GM23338 (cell line): Measurements from ENCODE around the gene IVL. TPM values are rescaled to one million over a fixed set of nuclear protein-coding genes. Genes with fewer than 3 reads are reported as not detected.

Experiments
- ATAC-seq: fragments of 200-7000 bp; cut with Tn5 transposase; 3 replicates; pipeline ENCODE4 v1.9.1; 2020
- DNase-seq: peaks from one replicate; pipeline ENCODE4 v3.0.0-alpha.2; 2015; ENCODE audit warnings: low spot score
- H2AFZ ChIP-seq: fragments of 200-600 bp; sonication (generic); 2 replicates; pipeline ENCODE4 v1.8.0; 2016; ENCODE audit warnings: antibody characterized with exemption, mild to moderate bottlenecking, moderate library complexity
- H3F3A ChIP-seq: fragments of 200-600 bp; sonication (generic); replicated peaks from 2 replicates; pipeline ENCODE4 v1.8.0; 2017; ENCODE audit warnings: antibody characterized with exemption, mixed run types, low read depth
- H3K27ac ChIP-seq: fragments of 200-600 bp; sonication (generic); 2 replicates; pipeline ENCODE4 v1.6.1; 2016; ENCODE audit warnings: low read depth
- H3K27me3 ChIP-seq: fragments of 200-600 bp; sonication (generic); 2 replicates; pipeline ENCODE4 v1.8.0; 2016; ENCODE audit warnings: mild to moderate bottlenecking, mixed run types, moderate library complexity; ENCODE audit not compliant: insufficient read depth
- H3K36me3 ChIP-seq: fragments of 200-600 bp; sonication (generic); 2 replicates; pipeline ENCODE4 v1.8.0; 2016; ENCODE audit warnings: mild to moderate bottlenecking; ENCODE audit not compliant: insufficient read depth
- H3K4me1 ChIP-seq: fragments of 200-600 bp; sonication (generic); 2 replicates; pipeline ENCODE4 v1.8.0; 2016; ENCODE audit warnings: mild to moderate bottlenecking, moderate library complexity; ENCODE audit not compliant: insufficient read depth
- H3K4me2 ChIP-seq: fragments of 200-600 bp; sonication (generic); 2 replicates; pipeline ENCODE4 v1.7.1; 2017; ENCODE audit warnings: mixed run types
- H3K4me3 ChIP-seq: fragments of 200-600 bp; sonication (generic); 2 replicates; pipeline ENCODE4 v1.6.1; 2016; ENCODE audit warnings: mixed run types
- H3K79me2 ChIP-seq: fragments of 200-600 bp; sonication (generic); replicated peaks from 2 replicates; pipeline ENCODE4 v1.8.0; 2017; ENCODE audit warnings: mild to moderate bottlenecking; ENCODE audit not compliant: insufficient read depth
- H3K9me2 ChIP-seq: fragments of 200-600 bp; sonication (generic); 2 replicates; pipeline ENCODE4 v1.8.0; 2017; ENCODE audit not compliant: insufficient read depth
- H4K20me1 ChIP-seq: fragments of 200-600 bp; sonication (generic); replicated peaks from 2 replicates; pipeline ENCODE4 v1.8.0; 2017; ENCODE audit warnings: mild to moderate bottlenecking; ENCODE audit not compliant: insufficient read depth
- H3K27ac Mint-ChIP-seq: 2 replicates; pipeline ENCODE4 v1.8.0; 2020; ENCODE audit warnings: inconsistent platforms, mild to moderate bottlenecking, moderate library complexity, mixed read lengths
- H3K27me3 Mint-ChIP-seq: 3 replicates; pipeline ENCODE4 v1.8.0; 2022; ENCODE audit warnings: low read depth, mild to moderate bottlenecking, moderate library complexity, mixed read lengths, inconsistent platforms; ENCODE audit not compliant: insufficient read depth, poor library complexity
- H3K36me3 Mint-ChIP-seq: 3 replicates; pipeline ENCODE4 v1.8.0; 2021; ENCODE audit warnings: low read depth, mild to moderate bottlenecking, inconsistent platforms, moderate library complexity, mixed read lengths
- H3K4me1 Mint-ChIP-seq: 3 replicates; pipeline ENCODE4 v1.8.0; 2020; ENCODE audit warnings: mild to moderate bottlenecking, inconsistent platforms, mixed read lengths
- H3K4me3 Mint-ChIP-seq: 3 replicates; pipeline ENCODE4 v1.8.0; 2021; ENCODE audit warnings: moderate library complexity, mild to moderate bottlenecking, inconsistent platforms, mixed read lengths
- H3K9me3 Mint-ChIP-seq: 3 replicates; pipeline ENCODE4 v1.8.0; 2020; ENCODE audit warnings: moderate library complexity, mild to moderate bottlenecking, inconsistent platforms, mixed read lengths
- CTCF ChIP-seq, 2 experiments: fragments of 200-600 bp in 1 of 2; sonication (generic) in 1 of 2; conservative IDR thresholded peaks; 2 replicates each; pipeline versions ENCODE4 v1.5.1 to v1.6.1; 2016 to 2017; ENCODE audit warnings: antibody characterized with exemption in 2 of 2, low read depth in 2 of 2, mild to moderate bottlenecking in 2 of 2, moderate library complexity in 1 of 2
- EZH2 ChIP-seq: fragments of 200-600 bp; sonication (generic); IDR thresholded peaks from one replicate; pipeline ENCODE4 v1.8.0; 2017; ENCODE audit warnings: antibody characterized with exemption, mild to moderate bottlenecking, low read depth; ENCODE audit not compliant: unreplicated experiment
- NANOG ChIP-seq: IDR thresholded peaks from 2 replicates; pipeline ENCODE4 v1.6.1; 2016; ENCODE audit warnings: antibody characterized with exemption, borderline replicate concordance
- REST ChIP-seq: IDR thresholded peaks from one replicate; pipeline ENCODE4 v1.6.1; 2018; ENCODE audit warnings: antibody characterized with exemption; ENCODE audit not compliant: unreplicated experiment
- STAT1 ChIP-seq: IDR thresholded peaks from one replicate; pipeline ENCODE4 v1.6.1; 2016; ENCODE audit warnings: antibody characterized with exemption; ENCODE audit not compliant: unreplicated experiment
- ZNF114 ChIP-seq: fragments of 250-450 bp; sonication (Bioruptor Pico); IDR thresholded peaks from 2 replicates; pipeline ENCODE4 v1.5.0; 2020; ENCODE audit warnings: mild to moderate bottlenecking, moderate library complexity
- ZNF462 ChIP-seq: fragments of 250-450 bp; sonication (Bioruptor Pico); IDR thresholded peaks from 2 replicates; pipeline ENCODE4 v1.5.0; 2020; ENCODE audit warnings: mild to moderate bottlenecking, moderate library complexity
- polyA plus RNA-seq: library from polyadenylated mRNA; unstranded; fragments of >200 nt; fragmentation: Nextera tagmentation; extraction: Ambion mirVana; gene quantifications from 2 replicates; pipeline ENCODE4 v1.2.1, GENCODE V29; 2016
- total RNA-seq: library from RNA; depleted of rRNA; stranded (reverse); fragments of >200 nt; shearing (Covaris generic); gene quantifications from 2 replicates; pipeline ENCODE4 v1.2.3, GENCODE V29; 2014

The IVL gene
- total and polyA plus RNA-seq, 2 experiments from 2014 or later: not detected

- Mint-ChIP-seq H3K36me3 (peaks cover 3% of the 10 kb centered on the region; the same call in 1 of the 3 replicates), H3K4me1 (no peaks in the 10 kb centered on the region), H3K27ac (no peak overlapping the region), H3K4me3 (no peak overlapping the region), H3K27me3 (peaks cover 6% of the 10 kb centered on the region), H3K9me3 (peaks cover 2% of the 10 kb centered on the region; the same call in 2 of the 3 replicates)
- Histone ChIP-seq H3K79me2 (no peaks in the 10 kb centered on the region), H3K27me3 (no peaks in the 10 kb centered on the region), H3K36me3 (no peaks in the 10 kb centered on the region), H3K4me3 (no peak overlapping the region), H3F3A (no peaks in the 10 kb centered on the region), H3K4me2 (no peak overlapping the region), H2AFZ (no peak overlapping the region), H3K27ac (no peak overlapping the region), H4K20me1 (no peaks in the 10 kb centered on the region), H3K4me1 (no peaks in the 10 kb centered on the region), H3K9me2 (0 out of 2 replicates have a peak, but pooled peaks cover 9% of the 10 kb centered on the region)
- DNase-seq (no peak), ATAC-seq (no peak)
- TF ChIP-seq CTCF (conservative IDR thresholded peaks at IDR 0.05; ENCODE audit: low read depth in 2 of 2): no peak
- no peak for TF ChIP-seq NANOG
- no peak for TF ChIP-seq REST
- TF ChIP-seq STAT1: no peak
- TF ChIP-seq ZNF462 (CRISPR knock-in tag): no peak
- TF ChIP-seq ZNF114: no peak
- no peak for TF ChIP-seq EZH2
Observed at GRCh38 chr1:152880907-152881306, 27.4 kb upstream of the IVL start.
